Stimulated activated CD8-positive, alpha-beta memory T cell treated with anti-CD3 and anti-CD28 coated beads, Interleukin-7, amount 100 ng/mL, for 1 hour (primary cell): ENCODE data around the gene SOS2.
"Not testable (repeated sequence)": the region's sequence is repeated elsewhere in the genome, so short reads cannot be mapped to it uniquely, and the experiment has no call there.

Experiments
- DNase-seq, 2 donors: peaks; one replicate each; pipeline ENCODE4 v3.0.0-alpha.2; 2020; ENCODE audit warnings: low read depth in 2 of 2

Gene SOS2

DNA sequence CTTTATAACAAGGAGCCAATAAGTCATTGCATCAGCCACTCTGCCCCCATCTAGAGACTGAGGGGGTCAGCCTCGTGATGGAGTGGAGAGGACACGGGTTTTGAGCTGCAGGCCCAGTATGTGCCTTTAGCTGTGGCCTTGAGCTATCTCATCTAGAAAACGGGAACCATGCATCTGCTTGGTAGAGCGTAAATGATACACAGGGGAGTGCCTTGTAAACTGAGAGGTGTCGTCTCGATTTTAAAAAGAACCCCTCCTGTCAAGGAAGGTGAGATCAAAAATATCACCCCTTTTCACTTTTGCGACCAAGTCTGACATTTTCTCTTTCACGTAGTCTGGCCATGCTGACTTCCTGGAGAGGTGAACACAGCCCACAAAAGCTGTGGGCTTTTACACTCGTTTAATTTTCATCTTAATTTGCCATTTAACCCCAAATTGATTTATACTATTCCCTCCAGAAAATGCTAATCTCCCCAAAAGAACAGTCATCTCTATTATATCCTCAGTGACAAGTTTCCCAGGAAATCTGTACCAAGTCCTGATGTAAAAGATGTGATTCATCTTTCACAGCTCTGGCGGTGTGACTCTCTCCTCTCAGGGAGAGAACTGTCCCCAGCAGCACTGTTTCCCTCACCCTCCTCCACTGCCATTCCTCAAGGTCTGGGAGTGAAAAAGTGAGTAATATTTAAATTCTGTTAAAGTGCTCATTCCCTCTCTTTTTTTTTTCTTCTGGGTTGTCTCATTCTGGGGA, 145.6 kb downstream of the SOS2 start:
- DNase-seq = no peak

DNA sequence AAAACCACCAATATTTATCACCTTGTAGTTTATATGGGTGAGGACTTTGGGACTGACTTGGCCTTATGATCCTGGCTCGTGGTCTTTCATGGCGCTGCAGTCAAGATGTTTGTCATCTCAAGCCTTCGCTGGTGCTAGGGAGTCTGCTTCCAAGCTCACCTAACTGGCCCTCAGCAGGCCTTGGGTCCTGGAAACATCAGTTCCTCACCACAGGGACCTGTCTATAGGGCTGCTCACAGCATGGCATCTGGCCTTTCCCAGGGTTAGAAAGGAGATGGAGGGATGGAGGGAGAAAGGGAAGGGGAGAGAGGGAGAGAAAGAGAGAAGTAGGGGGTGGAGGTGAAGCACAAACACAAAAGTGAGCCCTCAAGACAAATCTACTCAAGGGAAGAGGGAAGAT, 146.7 kb downstream of the SOS2 start:
- no peak for DNase-seq

DNA sequence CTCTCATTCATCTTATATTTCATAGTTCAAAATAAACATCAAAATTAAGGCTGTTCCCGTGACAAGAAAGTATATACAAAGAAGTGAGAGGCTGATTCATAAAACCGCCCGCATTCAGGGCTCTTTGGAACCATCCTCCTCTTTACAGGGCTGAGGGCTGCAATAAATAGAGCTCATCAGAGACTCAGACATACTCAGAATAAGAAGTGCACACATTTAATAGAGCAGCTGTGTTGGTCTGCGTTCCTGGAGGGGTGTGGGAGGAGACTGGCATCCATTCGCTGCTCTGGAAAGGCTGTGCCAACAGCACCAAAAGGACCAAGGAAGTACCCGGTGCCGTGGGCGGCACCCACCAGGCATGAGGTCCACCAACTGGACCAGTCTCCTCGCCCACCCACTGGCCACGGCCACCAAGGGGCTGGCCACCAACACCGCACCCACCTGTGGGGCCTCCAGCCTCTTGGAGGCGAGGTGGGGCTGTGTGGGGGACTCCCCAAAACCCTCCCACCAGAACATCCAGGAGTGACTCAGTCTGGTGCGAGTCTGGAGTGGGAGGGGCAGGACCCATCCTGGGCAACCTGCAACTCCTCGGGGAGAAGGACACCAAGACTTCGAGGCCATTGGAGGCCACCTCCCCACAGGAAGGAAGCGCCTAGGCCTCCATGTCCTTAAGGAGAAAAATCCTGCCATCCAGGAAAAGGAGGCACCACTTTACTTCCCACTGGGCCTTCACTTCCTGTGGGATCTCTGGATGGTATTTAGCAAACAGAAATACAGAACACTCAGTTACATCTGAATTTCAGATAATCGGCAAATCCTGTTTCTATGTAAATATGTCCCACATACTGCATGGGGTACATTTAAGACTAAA, 147.7 kb downstream of the SOS2 start:
- no peak for DNase-seq

DNA sequence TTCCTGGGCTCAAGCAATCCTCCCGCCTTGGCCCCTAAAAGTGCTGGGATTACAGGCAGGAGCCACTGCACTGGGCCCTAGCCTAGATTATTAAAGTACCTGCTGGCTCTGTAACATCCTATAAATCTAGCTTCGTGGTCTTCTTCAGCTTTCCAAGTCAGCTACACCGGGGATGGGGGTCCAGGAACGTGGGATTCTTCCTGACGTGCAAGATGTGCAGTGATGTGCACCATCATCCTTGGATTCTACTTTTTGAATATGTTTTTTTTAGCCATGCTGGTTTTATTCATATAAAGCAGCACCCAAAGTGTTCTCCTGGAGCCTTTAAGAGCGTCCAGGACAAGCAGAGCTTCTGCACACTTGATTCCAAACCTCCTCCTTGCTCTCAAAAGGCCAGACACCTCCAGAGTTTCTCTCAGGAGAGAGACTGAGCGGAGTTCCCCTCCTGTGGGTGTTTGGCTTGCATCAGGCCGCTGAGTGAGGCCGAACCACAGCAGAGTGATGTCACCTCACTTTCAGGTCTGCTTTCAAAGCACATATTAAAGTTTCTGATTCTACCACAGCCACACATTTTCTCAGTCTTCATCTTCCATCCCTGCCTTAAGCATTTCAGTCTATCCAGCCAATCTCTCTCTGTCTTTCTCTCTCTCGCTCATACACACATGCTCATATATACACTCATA, 148.5 kb downstream of the SOS2 start:
- no peak for DNase-seq

- DNase-seq = no peak
Measured at GRCh38 chr14:50082308-50082742, 149.1 kb downstream of the SOS2 start.

GRCh38 chr14:50079103-50079502, 152.3 kb downstream of the SOS2 start:
- DNase-seq = not testable (repeated sequence)

DNA sequence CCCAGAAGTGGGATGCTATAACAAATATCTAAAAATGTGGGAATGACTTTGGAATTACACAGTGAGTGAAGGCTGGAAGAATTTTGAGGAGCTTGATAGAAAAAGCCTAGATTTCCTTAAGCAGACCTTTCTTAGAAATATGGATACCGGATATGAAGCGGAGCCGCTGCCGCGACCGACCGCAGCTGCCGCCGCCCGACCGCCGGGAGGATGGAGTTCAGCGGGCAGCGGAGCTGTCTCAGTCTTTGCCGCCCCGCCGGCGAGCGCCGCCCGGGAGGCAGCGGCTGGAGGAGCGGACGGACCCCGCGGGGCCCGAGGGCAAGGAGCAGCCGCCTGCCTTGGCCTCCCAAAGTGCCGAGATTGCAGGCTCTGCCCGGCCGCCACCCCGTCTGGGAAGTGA, 157.7 kb downstream of the SOS2 start:
- DNase-seq = not testable (repeated sequence)

GRCh38 chr14:50072395-50072794, 159.0 kb downstream of the SOS2 start:
- no peak for DNase-seq

- DNase-seq = no peak
Measured at GRCh38 chr14:50070840-50071548, 160.4 kb downstream of the SOS2 start.

GRCh38 chr14:50070230-50070629, 161.1 kb downstream of the SOS2 start:
- no peak for DNase-seq

GRCh38 chr14:50069325-50069724, 162.1 kb downstream of the SOS2 start:
- no peak for DNase-seq

GRCh38 chr14:50068496-50068895, 162.9 kb downstream of the SOS2 start:
- DNase-seq = no peak

GRCh38 chr14:50067723-50068495, 163.5 kb downstream of the SOS2 start:
- DNase-seq = no peak
